IPS DF 19.7 (cell line): ENCODE results near the gene TRIM32.
"Not testable (repeated sequence)": the region's sequence is repeated elsewhere in the genome, so short reads cannot be mapped to it uniquely, and the experiment has no call there.

ENCODE experiments used
- DNase-seq: peaks from one replicate; pipeline ENCODE4 v3.0.0-alpha.2; 2013; ENCODE audit warnings: low read depth, low spot score

The TRIM32 gene

DNA sequence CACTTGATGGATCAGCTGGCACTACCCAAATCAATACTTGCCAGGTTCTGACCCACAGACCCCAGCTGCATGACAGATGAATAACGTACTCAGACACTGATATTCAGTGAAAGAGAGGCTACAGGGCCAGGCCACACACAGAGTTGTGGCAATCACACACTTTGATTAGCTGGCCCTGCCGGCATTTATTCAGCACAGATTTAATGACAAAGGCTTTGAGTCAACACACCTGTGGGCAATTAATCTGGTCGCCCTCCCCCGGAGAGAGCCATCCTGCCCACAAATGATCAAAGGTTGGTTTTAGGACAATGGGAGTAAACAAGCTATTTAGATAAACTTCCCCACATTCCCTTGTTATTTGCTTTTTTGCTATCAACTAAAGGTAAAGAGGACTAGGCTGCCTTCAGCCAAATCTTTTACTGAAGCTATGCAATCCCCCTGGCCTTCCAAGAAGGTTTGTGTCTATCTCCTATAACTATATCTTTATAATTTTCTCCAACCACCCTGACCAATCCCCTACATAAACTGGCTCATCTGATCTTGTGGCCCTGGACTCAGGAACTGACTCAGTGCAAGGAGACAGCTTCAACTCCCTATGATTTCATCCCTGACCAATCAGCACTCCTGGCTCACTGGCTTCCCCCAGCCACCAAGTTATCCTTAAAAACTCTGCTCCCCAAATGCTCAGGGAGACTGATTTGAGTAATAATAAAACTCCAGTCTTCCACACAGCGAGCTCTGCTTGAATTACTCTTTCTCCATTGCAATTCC, 12.7 kb upstream of the TRIM32 start:
- DNase-seq = no peak

DNA sequence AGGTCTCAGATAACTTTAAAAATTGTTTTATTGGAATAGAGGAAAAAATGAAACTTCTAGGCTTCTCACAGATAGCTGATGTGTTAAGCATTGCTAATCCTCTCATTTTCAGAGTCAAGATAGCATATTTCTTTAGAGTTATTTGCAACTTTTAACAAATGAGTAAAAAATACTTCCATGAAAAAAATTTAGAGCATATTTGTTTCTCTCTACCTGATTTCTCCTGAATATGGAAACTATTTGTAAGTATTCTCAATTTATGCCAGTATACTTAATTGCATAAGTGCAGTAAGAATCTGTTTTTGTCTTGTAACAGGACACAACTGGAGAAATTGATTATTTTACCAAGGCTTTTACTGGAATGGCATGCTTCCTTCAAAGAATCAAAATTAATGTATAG, 3.6 kb upstream of the TRIM32 start:
- no peak for DNase-seq

DNA sequence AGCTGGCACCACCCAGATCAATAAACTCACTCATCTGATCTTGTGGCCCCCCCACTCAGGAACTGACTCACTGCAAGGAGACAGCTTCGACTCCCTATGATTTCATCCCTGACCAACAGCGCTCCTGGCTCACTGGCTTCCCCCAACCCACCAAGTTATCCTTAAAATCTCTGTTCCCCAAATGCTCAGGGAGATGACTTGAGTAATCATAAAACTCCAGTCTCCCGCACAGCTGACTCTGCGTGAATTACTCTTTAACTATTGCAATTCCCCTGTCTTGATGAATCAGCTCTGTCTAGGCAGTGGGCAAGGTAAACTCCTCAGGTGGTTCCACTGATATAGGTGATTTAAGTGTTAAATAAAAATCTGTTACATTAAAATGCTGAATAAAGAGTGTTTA, 1.9 kb upstream of the TRIM32 start:
- DNase-seq = no peak

DNA sequence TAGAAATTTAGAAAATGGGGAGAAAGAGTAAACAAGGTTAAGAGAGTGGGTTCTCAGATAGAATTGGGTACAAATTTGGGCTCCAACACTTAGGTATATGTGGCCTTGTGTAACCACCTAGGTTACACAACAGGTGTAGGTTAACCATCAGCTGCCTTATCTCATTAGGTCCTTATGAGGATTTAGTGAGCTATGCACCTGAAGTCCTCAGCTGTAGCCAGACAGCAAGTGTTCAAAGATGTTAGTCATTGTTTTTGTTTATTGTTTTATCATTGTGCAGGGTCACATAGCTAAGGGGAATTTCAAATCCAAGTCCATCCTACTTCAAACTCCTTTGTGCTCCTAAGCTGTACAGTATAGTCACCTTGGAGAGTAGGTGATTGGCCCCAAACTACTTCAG, 970 bp upstream of the TRIM32 start:
- DNase-seq = no peak

DNA sequence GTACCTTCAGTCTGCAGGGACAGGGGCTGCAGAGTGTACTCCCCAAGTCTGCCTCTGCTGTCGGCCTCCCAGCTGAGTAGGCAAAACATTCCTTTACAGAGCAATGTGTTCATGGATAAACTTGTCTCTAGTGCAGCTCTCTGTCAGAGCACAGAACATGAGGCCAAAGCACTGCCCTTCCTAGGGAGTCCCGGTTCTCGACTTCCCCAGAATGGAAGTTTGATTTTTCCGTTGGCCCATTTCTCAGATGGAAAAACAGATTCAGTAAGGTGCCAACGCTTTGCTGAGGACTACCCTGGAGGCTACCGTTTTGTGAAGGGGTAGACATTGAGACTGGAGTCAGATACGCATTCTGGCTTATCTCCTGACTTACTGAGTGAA, 422 bp upstream of the TRIM32 start:
- DNase-seq = no peak

DNA sequence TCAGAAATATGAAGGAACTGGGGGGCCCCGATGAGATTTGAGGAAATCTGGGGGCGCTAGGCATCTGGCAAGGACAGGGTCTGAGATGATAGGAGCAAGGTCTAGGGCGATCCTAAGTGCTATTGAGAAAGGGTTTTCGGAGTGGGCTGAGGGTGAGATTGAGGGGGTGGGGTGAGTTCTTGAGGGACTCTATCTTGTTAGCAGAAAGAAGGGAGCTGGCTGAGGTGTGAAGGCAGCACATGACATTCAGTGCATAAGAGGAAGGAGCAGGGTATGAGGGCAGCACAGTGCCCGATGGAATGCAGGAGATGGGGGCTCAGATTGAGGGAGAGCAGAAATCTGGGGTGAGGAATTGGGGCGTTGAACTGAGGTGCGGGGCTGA, 640 bp downstream of the TRIM32 start:
- no peak for DNase-seq

DNA sequence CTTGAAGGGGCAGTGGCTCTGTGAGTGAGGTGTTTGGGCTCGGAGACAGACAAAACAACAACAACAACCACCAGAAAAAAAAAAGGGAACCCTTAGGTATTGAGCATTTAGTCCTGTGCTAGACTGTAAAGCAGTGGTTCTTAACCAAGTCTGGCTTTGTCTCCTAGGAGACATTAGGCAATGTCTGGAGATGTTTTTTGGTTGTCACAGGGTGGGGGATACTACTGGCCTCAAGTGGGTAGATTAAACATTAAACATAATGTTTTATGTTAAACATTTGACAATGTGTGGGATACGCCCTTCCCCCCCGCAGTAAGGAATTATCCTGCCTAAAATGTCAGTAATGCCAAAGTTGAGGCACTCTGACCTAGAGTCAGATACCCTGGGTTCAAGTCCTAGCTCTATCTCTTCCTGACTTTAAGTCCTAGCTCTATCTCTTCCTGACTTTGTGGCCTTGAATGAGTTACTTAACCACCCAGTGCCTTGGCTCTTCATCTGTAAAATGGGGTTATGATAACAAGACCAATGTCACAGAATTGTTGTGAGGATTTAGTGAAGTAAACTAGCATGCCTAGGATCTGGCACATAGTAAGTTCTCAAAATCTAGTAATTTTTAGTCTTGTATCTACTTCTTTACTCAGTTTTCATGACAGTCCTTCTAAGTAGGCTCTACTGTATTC, 1.8 kb downstream of the TRIM32 start:
- DNase-seq = no peak

DNA sequence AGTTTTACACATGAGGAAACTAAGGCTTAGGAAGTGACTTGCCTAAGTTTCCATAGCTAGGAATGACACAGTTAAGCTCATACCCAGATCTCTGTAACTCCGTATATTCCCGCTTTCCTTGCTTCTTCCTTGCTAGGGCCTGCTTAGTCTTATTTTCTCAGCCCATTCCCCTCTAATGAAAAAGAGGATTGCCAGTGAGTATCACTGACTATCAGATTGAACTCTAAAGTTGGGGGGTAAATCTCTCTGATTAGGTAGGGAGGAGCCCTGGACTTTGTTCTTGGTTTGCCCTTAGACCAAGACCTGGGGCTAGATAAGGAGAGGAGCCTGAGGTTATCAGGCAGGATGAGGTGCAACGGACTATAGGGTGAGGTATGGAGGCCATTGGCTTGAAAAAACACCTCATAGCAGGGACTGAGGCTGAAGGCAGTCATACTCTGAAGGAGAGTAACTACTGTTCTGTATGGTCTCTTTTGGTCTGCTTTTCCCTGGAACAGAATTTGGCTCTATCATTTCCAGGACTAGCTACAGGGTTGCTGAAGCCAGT, 2.5 kb downstream of the TRIM32 start:
- DNase-seq = no peak

DNA sequence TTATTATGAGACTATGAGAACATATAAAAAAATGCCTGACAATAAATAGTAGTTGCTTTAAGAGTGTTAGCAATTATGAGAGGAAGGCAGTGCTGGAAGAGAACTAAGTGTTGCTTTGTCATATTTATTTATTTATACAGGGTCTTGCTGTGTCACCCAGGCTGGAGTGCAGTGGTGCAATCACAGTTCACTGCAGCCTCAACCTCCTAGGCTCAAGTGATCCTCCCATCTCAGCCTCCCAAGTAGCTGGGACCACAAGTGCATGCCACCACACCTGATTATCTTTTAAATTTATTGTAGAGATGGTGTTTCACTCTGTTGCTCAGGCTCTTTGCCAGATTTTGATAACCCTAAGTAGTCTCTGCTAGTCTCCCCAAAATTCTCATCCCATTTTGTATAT, 3.7 kb downstream of the TRIM32 start:
- not testable (repeated sequence) for DNase-seq

DNA sequence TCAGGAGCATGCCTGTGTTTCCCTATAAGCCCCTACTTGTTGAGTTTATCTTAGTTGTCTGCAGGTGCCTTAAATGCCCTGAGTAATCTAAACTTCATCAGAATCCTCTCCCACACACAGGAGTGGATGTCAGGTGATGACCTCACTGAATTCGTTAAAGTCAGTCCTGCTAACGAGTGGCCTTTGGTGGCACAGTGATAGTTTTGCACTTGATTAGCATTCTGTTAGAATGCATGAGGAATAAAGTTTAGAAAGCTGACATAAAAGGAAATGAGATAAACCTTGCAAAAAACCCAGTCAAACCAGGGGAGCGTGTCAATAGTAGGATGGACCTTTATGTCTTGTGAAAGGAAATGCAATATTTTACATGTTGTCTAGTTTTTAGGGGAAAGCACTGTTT, 4.5 kb downstream of the TRIM32 start:
- no peak for DNase-seq

DNA sequence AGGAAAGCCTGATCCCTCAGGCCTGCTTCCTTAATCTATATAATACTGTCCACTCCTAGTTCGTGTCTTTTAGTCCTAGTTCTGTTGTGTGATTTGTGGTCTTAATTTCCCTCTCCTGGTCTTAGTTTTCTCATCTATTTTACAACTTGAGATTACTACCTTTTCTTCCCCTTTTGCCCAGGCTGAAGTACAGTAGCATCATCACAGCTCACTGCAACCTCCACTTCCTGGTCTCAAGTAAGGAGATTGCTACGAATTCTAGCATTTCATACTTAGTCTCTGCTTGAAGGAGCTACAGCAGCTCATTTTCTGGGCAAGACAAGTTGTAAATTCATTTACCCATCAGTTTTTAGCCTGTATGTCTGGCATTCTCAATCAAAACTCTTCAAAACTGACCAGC, 5.5 kb downstream of the TRIM32 start:
- DNase-seq = no peak

DNA sequence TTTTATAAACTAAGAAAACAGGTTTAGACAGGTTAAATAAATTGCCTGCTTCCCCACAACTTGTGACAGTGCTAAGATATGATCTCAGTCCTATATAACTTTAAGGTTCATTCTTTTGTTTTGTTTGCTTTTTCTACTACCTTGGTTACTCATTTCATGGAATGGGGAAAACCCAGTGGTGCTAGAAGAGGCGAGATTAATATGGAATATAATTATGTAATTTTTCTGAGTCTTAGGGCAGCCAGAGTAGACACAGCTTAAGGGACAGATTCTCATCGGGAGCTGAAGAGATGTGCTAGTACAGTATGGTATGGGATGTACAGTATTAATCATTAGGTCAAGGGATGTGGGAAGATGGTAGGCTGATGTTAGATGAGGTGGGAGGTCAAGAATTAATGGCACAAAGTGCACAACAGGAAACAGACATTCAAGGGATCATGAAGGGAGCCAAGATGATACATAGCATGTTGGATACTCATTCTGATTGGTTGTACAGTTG, 6.2 kb downstream of the TRIM32 start:
- DNase-seq = no peak

DNA sequence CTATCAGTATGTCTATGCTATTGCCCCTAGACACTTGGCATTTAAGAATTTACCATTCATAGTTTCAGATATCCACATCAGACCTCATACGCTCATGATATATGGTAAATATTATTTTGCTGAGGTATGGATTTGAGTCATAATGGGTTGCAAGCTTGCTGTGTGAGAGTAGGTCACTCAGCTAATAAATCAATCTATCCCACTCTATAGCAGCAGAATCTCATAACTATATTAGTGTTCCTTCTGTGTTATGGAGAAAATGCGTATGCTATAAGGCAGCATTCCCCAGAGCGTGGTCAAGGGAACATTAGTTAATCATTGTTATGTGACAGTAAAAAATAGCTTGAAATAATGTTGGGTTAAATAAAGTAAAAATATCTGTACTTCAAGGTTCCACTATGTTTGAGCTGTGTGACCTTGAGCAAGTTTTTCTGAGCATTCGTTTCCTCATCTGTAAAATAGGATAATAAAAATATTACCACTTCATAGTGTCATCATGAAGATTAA, 7.7 kb downstream of the TRIM32 start:
- DNase-seq = no peak

DNA sequence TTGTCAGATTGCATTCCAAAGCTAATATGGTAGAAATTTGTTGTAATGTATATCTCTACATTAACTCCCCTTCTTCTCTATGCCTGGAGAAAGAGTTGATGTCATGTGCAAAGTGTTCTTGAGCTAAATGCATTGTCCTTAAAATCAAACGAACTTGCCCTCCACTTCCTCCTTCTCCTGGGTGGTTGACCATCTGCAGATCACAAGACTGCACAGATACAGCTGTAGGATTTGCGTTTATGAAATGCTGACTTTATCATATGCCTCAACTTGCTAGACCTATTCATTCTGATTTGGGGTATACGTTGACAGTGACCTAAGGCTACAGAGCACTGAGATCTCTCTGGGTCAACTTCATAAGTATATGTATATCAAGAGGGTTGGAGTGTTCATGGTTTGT, 8.3 kb downstream of the TRIM32 start:
- DNase-seq = no peak

DNA sequence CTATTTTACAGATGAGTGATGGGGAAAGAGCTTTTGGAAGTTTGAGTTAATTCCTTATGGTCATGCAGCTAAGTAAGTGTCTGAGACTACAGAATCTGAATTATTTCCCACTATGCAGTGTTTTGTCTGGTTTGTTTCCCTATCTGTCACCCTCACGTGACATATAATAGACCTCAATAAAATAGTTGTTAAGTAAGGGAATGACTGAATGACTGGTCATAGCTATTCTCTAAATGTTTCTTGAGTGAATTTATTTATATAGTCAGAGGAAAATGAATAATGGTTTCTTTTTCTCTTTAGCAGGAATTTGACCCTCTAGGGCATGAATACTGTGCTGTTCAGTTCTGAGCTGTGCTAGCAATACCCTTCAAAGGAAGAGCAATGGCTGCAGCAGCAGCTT, 10.3 kb downstream of the TRIM32 start:
- DNase-seq = no peak

DNA sequence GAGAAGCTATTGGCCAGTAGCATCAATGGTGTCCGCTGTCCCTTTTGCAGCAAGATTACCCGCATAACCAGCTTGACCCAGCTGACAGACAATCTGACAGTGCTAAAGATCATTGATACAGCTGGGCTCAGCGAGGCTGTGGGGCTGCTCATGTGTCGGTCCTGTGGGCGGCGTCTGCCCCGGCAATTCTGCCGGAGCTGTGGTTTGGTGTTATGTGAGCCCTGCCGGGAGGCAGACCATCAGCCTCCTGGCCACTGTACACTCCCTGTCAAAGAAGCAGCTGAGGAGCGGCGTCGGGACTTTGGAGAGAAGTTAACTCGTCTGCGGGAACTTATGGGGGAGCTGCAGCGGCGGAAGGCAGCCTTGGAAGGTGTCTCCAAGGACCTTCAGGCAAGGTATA, 10.8 kb downstream of the TRIM32 start:
- no peak for DNase-seq

DNA sequence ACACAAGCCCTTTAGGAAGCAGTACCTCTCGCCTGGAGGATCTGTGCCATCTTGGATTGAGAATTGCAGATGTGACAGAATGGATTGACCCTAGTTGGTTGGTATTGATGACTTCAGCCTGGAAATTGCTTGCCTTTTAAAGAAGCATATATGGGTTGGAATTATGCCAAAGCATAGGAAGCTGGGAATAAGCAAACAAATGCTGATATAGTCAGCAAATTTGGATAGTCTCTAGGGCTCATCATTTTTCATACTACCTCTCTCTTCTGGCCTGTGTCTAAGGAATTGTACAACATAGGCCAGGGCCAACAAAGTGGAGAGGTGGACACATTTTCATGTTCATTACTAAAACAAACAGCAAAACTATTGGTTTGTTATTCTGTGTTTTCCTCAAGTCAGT, 13.2 kb downstream of the TRIM32 start:
- no peak for DNase-seq

DNA sequence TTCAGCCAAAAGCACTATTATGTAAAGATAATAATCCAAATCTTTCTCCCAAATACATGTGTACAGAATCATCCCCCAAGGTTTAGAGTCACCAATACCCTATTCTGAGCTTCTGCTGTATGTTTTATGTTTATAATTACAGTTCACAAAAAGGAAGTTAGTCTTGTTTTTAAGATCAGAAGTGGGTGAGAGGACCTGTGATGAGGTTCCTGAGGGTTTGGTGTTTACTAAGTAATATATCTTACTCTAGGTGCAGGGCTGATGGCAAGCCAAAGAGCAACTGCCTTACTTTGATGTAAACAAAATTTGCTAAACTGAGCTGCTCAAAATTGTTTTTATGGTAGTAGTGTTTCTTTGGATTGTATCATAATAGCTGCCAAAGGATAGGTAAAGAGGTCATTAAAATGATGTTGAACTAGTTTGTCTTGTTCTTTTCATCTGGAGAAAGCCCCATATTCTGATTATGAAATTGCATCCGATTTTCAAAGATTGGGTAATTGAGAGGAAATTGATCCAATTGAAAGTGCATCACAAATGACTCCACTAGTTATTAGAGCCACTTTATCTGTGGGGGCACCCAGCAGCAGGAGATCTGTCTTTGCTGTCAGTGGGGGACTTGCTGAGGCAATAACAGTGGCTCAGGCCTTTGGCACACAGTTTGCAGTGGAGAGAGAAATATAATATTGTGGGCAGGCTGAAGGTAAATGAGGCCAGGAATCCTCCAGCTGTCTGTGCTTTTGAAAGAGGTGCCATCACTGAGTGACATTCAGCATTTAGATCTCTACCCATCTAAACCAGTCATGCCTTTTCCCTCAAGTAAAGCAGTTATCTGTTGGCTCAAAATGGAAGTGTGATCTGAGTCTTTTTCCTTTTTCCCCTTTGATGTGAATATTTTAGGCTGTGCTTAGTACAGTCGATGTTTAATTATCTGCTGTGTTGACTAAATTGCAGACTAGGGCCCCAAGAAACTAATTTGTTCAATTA, 14.1 kb downstream of the TRIM32 start:
- DNase-seq = no peak

DNA sequence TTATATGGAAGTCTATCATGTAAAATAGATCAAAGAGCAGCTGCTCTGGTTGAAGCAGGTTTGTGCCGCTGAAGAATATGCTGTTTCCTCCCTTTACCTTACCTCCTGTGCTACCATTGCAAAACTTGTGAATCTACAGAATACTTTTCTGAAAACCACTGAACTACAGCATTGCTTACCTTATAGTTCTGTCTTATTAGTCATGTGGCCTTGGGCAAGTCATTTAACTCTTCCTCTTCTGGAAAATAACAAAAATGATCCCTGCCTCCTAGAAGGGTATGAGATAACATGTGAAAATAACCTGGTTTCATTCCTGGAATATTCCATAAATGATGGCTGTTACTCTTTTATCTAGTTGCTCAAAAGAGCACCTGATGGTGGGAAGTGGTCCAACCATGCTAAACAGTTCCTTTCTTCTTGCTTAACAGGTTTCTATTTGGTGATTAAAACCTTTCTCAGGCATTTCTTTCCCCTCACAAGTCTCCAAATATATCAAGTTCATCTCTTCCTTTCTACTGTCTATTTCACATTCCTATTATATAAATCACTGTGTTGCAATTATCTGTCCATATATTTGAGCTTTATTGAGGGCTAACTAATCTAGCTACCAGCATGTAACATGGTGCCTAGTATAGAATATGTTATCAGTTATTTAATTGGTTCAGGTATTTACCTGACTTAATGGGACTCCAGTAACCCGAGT, 15.0 kb downstream of the TRIM32 start:
- DNase-seq = no peak

DNA sequence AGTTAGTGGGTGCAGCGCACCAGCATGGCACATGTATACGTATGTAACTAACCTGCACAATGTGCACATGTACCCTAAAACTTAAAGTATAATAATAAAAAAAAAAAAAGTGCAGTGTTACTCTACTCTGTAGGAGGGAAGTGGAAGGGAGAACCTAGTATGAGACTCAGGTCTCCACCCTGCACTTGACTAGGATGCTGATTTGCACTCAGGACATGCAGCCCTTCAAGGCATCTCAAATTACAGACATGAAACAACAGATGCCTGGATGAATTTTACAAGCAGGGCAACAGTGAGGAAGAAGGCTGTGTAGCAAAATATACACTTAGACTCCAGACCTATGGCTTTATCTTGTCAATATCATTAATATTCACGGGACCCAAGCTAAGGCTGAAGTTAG, 16.5 kb downstream of the TRIM32 start:
- DNase-seq = no peak

DNA sequence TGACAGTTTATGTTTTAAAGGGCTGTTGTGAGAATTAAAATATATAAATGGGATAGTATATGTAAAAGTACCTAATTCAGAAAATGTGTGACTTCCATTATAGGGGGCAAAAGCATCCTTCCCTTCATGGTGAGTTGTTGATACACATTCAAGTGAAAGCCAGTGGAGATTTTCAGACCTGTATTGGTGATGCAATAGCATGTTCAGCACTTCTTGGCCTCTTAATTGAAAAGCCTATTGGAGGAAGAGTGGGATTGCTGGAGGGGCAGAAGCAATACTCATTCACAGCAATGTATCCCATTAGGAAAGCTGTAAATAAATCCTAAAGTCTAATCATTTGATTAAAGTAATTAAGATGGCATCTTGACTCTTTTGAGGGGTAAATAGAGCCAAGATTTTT, 17.4 kb downstream of the TRIM32 start:
- DNase-seq = no peak
